Epithelial cell of proximal tubule (primary cell): Measurements from ENCODE around the gene TAF4B. TPM values are rescaled to one million over a fixed set of nuclear protein-coding genes. Genes with fewer than 3 reads are reported as not detected.
"Not testable (repeated sequence)": the region's sequence is repeated elsewhere in the genome, so short reads cannot be mapped to it uniquely, and the experiment has no call there.

Experiments used
- DNase-seq: peaks from one replicate; pipeline ENCODE4 v3.0.0-alpha.2; 2011; ENCODE audit warnings: low read depth
- H3K4me3 ChIP-seq: 2 replicates; pipeline ENCODE4 v1.5.1; 2011; ENCODE audit warnings: low read depth, mild to moderate bottlenecking, low read length
- CTCF ChIP-seq: conservative IDR thresholded peaks from 2 replicates; pipeline ENCODE4 v1.5.1; 2012; ENCODE audit warnings: low read depth, mild to moderate bottlenecking, low read length
- total RNA-seq: library from RNA; depleted of rRNA; stranded (reverse); fragments of >200 nt; gene quantifications from 2 replicates; pipeline ENCODE4 v1.2.3, GENCODE V29; 2015

Gene TAF4B
- total RNA-seq, 1 donor from 2014 or later = 5.7 TPM

GRCh38 chr18:26233208-26233607, 7.0 kb downstream of the TAF4B start:
- no peak for TF ChIP-seq CTCF
- H3K4me3 ChIP-seq = no peak overlapping the region
- DNase-seq = no peak

GRCh38 chr18:26237363-26237762, 11.1 kb downstream of the TAF4B start:
- DNase-seq, H3K4me3 ChIP-seq: not testable (repeated sequence)

- H3K4me3 ChIP-seq, DNase-seq: not testable (repeated sequence)
Observed at GRCh38 chr18:26238718-26239117, 12.5 kb downstream of the TAF4B start.

GRCh38 chr18:26242392-26242791, 16.1 kb downstream of the TAF4B start:
- not testable (repeated sequence) for DNase-seq, H3K4me3 ChIP-seq

- not testable (repeated sequence) for DNase-seq, H3K4me3 ChIP-seq
Observed at GRCh38 chr18:26245434-26245833, 19.2 kb downstream of the TAF4B start.

GRCh38 chr18:26252411-26252810, 26.2 kb downstream of the TAF4B start:
- no peak for DNase-seq
- H3K4me3 ChIP-seq = no peak overlapping the region
- no peak for TF ChIP-seq CTCF

- not testable (repeated sequence) for H3K4me3 ChIP-seq, DNase-seq
Observed at GRCh38 chr18:26254808-26255207, 28.6 kb downstream of the TAF4B start.

- H3K4me3 ChIP-seq = no peak overlapping the region
- DNase-seq = no peak
- no peak for TF ChIP-seq CTCF
Observed at GRCh38 chr18:26255695-26256622, 29.7 kb downstream of the TAF4B start.

GRCh38 chr18:26258711-26259110, 32.5 kb downstream of the TAF4B start:
- no peak for TF ChIP-seq CTCF
- no peak for DNase-seq
- H3K4me3 ChIP-seq = no peak overlapping the region

GRCh38 chr18:26259416-26259815, 33.2 kb downstream of the TAF4B start:
- not testable (repeated sequence) for DNase-seq, H3K4me3 ChIP-seq
